Measurements from ENCODE around the gene COL28A1.

GRCh38 chr7:7421826-7422225 is 113.8 kb downstream of the COL28A1 start:
- no peak for TF ChIP-seq CTCF (IDR thresholded peaks at IDR 0.05)
- no peak for TF ChIP-seq POLR2A (IDR thresholded peaks at IDR 0.05)

Measured in adrenal gland (tissue), 5 donors.